Ramos (cell line): Measurements from ENCODE around the gene MOCS1.

ENCODE experiments used
- in situ Hi-C: fragments of 300-500 bp; cut with MboI; formaldehyde crosslinking; loops from one replicate; pipeline ENCODE4 v1.14.3; 2022; ENCODE audit warnings: low sequenced_read_pairs; ENCODE audit not compliant: unreplicated experiment

MOCS1 gene

GRCh38 chr6:39884696-39885095 is 49.6 kb downstream of the MOCS1 start:
- in situ Hi-C loops, result loop anchor here (25.0 kb wide), 1 partner anchor 522 kb away; no protein-coding TSS in a partner anchor

- in situ Hi-C loops, result loop anchor here (25.0 kb wide), 1 partner anchor 520 kb away; no protein-coding TSS in a partner anchor
Measured at GRCh38 chr6:39882531-39882899, 51.7 kb downstream of the MOCS1 start.

- in situ Hi-C loops, result loop anchor here (25.0 kb wide), 1 partner anchor 520 kb away; no protein-coding TSS in a partner anchor
Measured at GRCh38 chr6:39881851-39882530, 52.3 kb downstream of the MOCS1 start.

DNA sequence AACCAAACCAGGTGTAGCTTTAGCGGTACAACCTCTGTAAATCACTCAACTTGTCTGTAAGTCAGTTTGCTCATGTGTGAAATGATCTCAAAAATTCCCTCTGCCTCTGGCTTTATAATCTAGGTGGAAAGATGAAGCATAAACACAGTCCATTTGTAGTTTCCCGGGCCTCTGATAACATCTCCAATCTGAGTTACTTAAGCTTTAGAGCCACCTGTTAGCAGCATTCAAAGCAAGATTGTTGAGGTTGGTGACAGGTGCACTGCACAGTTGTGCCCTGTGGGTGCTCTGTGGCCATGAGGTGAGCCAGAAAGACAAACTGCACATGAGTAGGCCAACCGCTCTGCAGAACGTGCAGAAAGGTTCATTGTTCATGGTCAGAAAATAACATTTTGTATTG is 53.7 kb downstream of the MOCS1 start:
- in situ Hi-C loops, result loop anchor here (25.0 kb wide), 1 partner anchor 518 kb away; no protein-coding TSS in a partner anchor

DNA sequence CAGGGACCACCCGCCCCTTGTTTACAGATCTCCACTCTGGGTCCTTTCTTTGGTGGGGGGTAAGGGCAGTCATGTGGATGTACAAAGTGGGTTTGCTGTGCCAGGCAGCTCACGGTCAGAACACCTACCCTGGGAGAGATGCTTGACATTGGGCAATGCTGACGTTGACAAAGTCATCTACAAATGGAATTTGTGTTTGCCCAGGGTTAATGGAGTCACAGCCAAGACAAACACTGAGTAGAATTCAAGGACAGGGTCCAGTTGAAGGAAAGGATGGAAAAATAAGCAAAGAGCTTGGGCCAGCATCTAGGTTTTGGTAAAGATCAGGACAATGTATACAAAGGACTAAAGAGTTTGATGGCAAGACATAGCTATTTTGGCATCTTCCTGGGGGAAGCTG is 54.7 kb downstream of the MOCS1 start:
- in situ Hi-C loops, result loop anchor here (25.0 kb wide), 1 partner anchor 517 kb away; no protein-coding TSS in a partner anchor

DNA sequence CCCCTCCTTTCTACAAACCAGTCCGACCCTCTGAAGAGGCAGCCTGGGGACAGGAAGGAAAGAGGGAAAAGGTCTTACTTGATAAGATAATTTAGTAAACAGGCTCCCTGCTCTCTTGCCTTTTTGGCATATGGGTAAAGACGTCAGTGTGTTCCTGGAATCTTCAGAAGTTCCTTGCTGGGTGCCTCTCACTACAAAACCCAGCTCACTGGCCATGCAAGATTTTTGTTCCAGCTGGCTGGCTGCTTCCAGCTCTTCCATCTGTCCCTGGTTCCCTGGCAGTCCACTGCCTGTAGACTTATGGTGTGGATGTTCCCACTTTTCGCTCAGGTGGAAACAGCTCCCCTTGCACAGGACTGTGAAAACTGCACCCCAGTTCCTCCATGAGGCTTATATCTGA is 57.4 kb downstream of the MOCS1 start:
- in situ Hi-C loops, result loop anchor here (25.0 kb wide), 1 partner anchor 515 kb away; no protein-coding TSS in a partner anchor

GRCh38 chr6:39876111-39876510 is 58.2 kb downstream of the MOCS1 start:
- in situ Hi-C loops, result loop anchor here (25.0 kb wide), 1 partner anchor 514 kb away; no protein-coding TSS in a partner anchor

- in situ Hi-C loops, result no loop called here
Measured at GRCh38 chr6:39873439-39873838, 60.8 kb downstream of the MOCS1 start.

- in situ Hi-C loops, result no loop called here
Measured at GRCh38 chr6:39870950-39871349, 63.3 kb downstream of the MOCS1 start.

DNA sequence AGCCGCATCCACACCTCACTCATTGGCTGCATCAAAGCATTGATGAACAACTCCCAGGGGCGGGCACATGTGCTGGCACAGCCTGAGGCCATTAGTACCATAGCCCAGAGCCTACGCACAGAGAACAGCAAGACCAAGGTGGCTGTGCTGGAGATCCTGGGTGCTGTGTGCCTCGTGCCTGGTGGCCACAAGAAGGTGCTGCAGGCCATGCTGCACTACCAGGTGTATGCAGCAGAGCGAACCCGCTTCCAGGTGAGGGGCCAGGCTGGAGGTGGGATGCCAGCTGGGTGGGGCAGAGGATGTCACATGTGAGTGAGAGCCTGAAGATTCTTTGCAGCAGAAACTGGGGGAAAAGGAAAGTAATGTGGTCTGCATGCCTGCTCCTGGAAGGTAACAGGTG is 66.7 kb downstream of the MOCS1 start:
- in situ Hi-C loops, result no loop called here

DNA sequence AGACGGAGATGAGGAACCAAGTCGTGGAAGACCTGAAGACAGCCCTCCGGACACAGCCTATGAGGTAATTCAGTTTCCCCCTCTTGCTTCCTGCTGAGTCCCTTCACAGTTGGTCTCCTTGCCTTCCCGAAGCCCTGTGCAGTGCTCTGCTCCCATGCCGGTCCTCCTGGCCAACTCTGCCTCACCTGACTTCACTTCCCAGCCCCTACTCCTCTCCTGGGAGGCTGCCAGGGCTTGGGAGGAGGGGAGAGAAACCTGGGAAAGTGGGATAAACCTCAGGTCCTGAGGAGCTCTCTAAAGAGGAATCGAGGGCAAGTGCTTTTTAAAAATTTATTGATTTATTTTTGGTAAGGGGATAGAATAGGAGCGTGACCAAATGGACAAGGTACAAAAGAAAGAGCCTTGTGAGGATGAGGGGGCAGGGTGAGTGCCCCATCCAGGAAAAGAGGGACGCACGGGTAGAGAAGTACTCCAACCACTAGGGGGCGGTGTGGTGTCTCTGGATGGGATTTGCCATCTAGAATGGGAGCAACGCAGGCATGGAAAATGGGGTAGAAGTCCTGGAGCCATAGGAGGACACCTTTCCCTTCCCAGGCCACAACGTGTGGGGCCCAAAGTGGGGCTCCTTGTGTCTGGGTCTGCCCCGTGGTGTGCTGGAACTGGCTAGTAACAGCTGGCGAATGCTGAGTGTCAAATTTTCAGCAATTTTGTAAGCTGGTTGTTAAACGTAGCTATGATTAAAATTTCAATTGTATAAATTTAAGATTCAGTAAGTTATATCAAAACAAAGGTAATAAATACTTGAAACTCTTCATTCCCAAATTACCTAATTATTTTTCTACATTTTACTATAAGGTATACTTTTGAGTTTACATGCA is 69.0 kb downstream of the MOCS1 start:
- in situ Hi-C loops, result no loop called here

DNA sequence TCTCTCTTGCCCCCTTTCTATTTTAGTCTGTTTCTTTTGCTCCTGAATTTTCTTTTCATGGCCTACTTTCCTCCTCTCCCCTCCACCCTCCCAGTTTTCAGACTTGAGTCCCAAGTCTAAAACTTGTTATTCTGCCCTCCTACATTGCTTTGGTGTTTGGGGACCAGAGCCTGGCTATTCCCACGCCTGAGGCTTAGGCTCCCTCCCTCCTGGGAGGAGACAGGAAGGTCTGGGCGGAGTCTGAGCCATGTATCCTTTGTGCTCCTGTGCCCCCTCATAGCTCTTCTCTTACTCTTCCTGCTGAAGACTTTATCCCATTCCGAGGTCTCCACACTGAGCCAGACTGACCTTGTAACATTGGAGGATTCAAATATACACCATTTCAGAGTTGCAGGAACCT is 72.6 kb downstream of the MOCS1 start:
- in situ Hi-C loops, result no loop called here

- in situ Hi-C loops, result no loop called here
Measured at GRCh38 chr6:39859025-39859424, 75.2 kb downstream of the MOCS1 start.

DNA sequence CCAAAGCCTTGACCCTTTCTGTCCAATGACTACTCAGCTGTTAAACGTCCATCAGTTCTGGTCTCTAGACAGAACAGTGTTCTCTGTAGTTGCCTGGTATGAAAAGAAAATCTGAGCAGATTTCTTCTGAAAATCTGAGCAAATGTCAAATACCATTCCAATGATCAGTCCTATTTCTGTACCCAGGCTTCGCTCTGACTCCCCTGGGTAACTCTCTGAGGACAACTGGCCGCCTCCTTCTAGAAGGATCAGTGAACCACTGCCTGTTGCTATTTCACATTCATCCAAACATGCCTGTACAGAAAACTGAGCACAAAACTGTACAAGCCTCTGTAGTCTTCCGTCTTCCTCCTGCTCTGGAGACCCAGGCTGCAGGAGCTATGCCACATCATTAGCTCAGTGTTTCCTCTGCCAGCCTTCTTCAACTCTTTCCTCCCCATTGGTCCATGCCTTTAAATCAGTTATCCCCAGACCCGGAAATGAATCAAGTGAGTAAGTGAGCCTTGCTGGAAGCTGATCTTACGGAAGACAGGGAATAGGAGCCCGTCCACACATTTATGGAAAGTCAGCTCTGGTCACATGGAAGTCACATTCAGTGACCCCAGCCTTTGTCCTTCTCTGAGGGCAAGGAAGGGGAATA is 78.8 kb downstream of the MOCS1 start:
- in situ Hi-C loops, result no loop called here
